Small intestine (tissue), 7 donors: ENCODE data around the gene IQCH. TPM values are rescaled to one million over a fixed set of nuclear protein-coding genes. Genes with fewer than 3 reads are reported as not detected.
"Not testable (repeated sequence)": the region's sequence is repeated elsewhere in the genome, so short reads cannot be mapped to it uniquely, and the experiment has no call there.

Source experiments
- DNase-seq, 2 donors: peaks; one replicate each; pipeline versions ENCODE4 v3.0.0 to v3.0.0-alpha.2; 2013
- FAIRE-seq: peaks from 2 replicates; lab custom pipeline; 2012; peaks lifted over from hg19 to GRCh38; lab: Jason Lieb, UNC
- H3K27ac ChIP-seq, 3 donors: one replicate each; pipeline ENCODE4 v1.5.1; 2013; ENCODE audit warnings: low read length in 2 of 3, mild to moderate bottlenecking in 2 of 3, control low read depth in 1 of 3, inconsistent platforms in 1 of 3, low read depth in 1 of 3, moderate library complexity in 1 of 3
- H3K27me3 ChIP-seq, 3 donors: one replicate each; pipeline ENCODE4 v1.6.1; 2013; ENCODE audit warnings: low read length in 3 of 3, inconsistent platforms in 1 of 3; ENCODE audit not compliant: control insufficient read depth in 3 of 3, insufficient read depth in 3 of 3
- H3K36me3 ChIP-seq, 3 donors: one replicate each; pipeline ENCODE4 v1.6.1; 2013; ENCODE audit warnings: low read length in 3 of 3, inconsistent platforms in 1 of 3, low read depth in 1 of 3, mild to moderate bottlenecking in 1 of 3, moderate library complexity in 1 of 3; ENCODE audit not compliant: control insufficient read depth in 3 of 3, insufficient read depth in 2 of 3
- H3K4me1 ChIP-seq, 3 donors: one replicate each; pipeline ENCODE4 v1.6.1; 2013; ENCODE audit warnings: low read length in 2 of 3, inconsistent platforms in 1 of 3, low read depth in 1 of 3, mild to moderate bottlenecking in 1 of 3, moderate library complexity in 1 of 3; ENCODE audit not compliant: control insufficient read depth in 3 of 3, insufficient read depth in 2 of 3
- H3K4me3 ChIP-seq, 3 donors: one replicate each; pipeline ENCODE4 v1.5.1; 2013; ENCODE audit warnings: low read length in 3 of 3, control low read depth in 1 of 3, inconsistent platforms in 1 of 3, low read depth in 1 of 3, mild to moderate bottlenecking in 1 of 3, moderate library complexity in 1 of 3
- H3K9me3 ChIP-seq, 2 donors: one replicate each; pipeline ENCODE4 v1.6.1; 2013; ENCODE audit warnings: low read depth in 1 of 2, low read length in 1 of 2; ENCODE audit not compliant: control insufficient read depth in 2 of 2, insufficient read depth in 1 of 2
- WGBS, 3 donors: extraction: QIAGEN DNeasy Blood & Tissue Kit; methylation state at CpG; one replicate each; pipeline ENCODE4 v1.1.7; 2013; 5-methylcytosine and 5-hydroxymethylcytosine counted together
- polyA plus RNA-seq, 4 donors: library from polyadenylated mRNA; stranded (reverse) in 3 of 4; unstranded in 1 of 4; fragments of 200-250 nt in 3 of 4; fragments of 120-200 nt in 1 of 4; gene quantifications; one replicate each; pipeline versions ENCODE4 v1.2.1 to v1.2.3, GENCODE V29; 2013
- donor health status: healthy with polysubstance abuse.
- donor health status: control.
- donor health status: control.
- donor health status: Bipolar disorder and iron deficiency.
- donor health status: healthy.

Gene IQCH
- polyA plus RNA-seq, 4 donors, result 0.27 to 0.72 (median 0.36) TPM; not detected in 1

GRCh38 chr15:67267951-67268941, 13.7 kb downstream of the IQCH start:
- FAIRE-seq (no peak), DNase-seq (peak; percentile 29 to 65)
- Histone ChIP-seq H3K27me3 (no peaks in the 10 kb centered on the region), H3K36me3 (no peaks in the 10 kb centered on the region), H3K27ac (no peak overlapping the region), H3K4me1 (peaks cover 0 to 22% (median 0%) of the 10 kb centered on the region in 3 donors), H3K4me3 (no peak overlapping the region), H3K9me3 (no peaks in the 10 kb centered on the region)
- WGBS, 3 donors, result 22 to 59% (median 43%) methylated on average over 9 of the region's 9 CpGs

GRCh38 chr15:67274236-67274635, 19.6 kb downstream of the IQCH start:
- H3K36me3 ChIP-seq, result no peaks in the 10 kb centered on the region
- no peak overlapping the region for H3K27ac ChIP-seq
- H3K4me1 ChIP-seq, result no peaks in the 10 kb centered on the region
- H3K27me3 ChIP-seq, result no peaks in the 10 kb centered on the region
- no peak for FAIRE-seq
- H3K9me3 ChIP-seq, result peaks cover 0 to 3% of the 10 kb centered on the region in 2 donors
- DNase-seq, result no peak
- WGBS, 3 donors, result 92 to 100% (median 94%) methylated on average over 1 of the region's 1 CpG
- H3K4me3 ChIP-seq, result no peak overlapping the region

- FAIRE-seq (no peak), DNase-seq (no peak)
- Histone ChIP-seq H3K4me1 (no peaks in the 10 kb centered on the region), H3K27me3 (no peaks in the 10 kb centered on the region), H3K36me3 (no peaks in the 10 kb centered on the region), H3K27ac (no peak overlapping the region), H3K9me3 (peaks cover 0 to 3% of the 10 kb centered on the region in 2 donors), H3K4me3 (no peak overlapping the region)
- 88 to 93% (median 92%) methylated on average over 1 of the region's 1 CpG for WGBS, 3 donors
Observed at GRCh38 chr15:67276666-67277065, 22.1 kb downstream of the IQCH start.

DNA sequence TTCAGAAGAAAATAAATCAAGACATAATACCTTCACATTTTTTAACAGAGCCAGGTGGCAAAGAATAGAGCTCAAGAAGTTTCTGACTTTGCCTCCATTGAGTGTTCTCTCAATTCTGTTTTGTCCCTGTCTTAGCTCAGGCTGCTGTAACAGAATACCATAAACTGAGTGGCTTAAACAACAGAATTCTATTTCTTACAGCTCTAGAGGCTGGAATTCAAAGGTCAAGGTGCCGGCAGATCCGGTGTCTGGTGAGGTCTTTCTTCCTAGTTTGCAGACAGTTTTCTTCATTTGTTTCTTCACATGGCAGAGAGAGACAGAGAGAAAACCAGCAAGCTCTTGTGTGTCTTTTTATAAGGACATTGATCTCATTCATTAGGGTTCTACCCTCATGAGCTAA, 25.6 kb downstream of the IQCH start:
- H3K9me3 ChIP-seq, result no peaks in the 10 kb centered on the region
- no peak overlapping the region for H3K27ac ChIP-seq
- no peaks in the 10 kb centered on the region for H3K36me3 ChIP-seq
- FAIRE-seq, result no peak
- no peaks in the 10 kb centered on the region for H3K4me1 ChIP-seq
- no peak overlapping the region for H3K4me3 ChIP-seq
- peak in 1 of 2 donors; percentile 43 for DNase-seq
- 17 to 51% (median 39%) methylated on average over 2 of the region's 2 CpGs for WGBS, 3 donors
- no peaks in the 10 kb centered on the region for H3K27me3 ChIP-seq

DNA sequence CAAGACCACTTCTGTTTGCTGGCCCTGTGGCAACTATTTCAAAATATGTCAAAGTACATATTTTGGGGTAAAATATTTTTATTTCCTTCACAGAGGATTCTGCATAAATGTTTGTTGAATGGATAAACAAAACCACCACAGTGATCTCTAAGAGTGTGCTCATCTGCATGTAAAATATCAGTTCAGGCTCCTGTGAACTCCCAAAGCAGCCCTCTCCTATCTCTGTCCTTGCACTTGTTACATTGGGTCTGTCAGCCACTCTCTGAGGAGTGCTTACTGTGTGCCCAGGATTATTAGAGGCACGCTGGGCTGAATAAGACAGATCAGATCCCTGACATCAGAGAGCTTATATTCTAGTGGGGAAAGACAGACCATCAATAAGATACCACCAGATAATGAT, 27.1 kb downstream of the IQCH start:
- no peak for FAIRE-seq
- no peaks in the 10 kb centered on the region for H3K9me3 ChIP-seq

GRCh38 chr15:67285625-67286024, 31.0 kb downstream of the IQCH start:
- not testable (repeated sequence) for DNase-seq, FAIRE-seq, H3K9me3 ChIP-seq, H3K27ac ChIP-seq, H3K4me3 ChIP-seq, H3K36me3 ChIP-seq, H3K4me1 ChIP-seq, H3K27me3 ChIP-seq

More for the DNA sequence above, 27.1 kb downstream of the IQCH start:
- no peaks in the 10 kb centered on the region for H3K4me1 ChIP-seq
- H3K27ac ChIP-seq, result no peak overlapping the region
- H3K36me3 ChIP-seq, result no peaks in the 10 kb centered on the region
- H3K4me3 ChIP-seq, result no peak overlapping the region
- 62 to 84% (median 78%) methylated on average over 1 of the region's 1 CpG for WGBS, 3 donors
- H3K27me3 ChIP-seq, result no peaks in the 10 kb centered on the region
- DNase-seq, result no peak

DNA sequence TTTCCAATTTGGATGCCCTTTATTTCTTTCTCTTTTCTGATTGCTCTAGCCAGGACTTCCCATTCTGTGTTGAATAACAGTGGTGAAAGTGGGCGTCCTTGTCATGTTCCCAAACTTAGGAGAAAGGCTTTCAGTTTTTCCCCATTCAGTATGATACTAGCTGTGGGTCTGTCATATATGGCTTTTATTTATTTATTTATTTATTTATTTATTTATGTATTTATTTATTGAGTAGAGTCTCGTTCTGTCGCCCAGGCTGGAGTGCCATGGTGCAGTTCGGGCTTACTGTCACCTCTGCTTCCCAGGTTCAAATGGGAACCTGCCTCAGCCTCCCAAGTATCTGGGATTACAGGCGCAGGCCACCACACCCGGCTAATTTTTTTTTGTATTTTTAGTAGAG, 31.8 kb downstream of the IQCH start:
- H3K36me3 ChIP-seq, DNase-seq, H3K27ac ChIP-seq, FAIRE-seq, H3K27me3 ChIP-seq, H3K4me3 ChIP-seq, H3K9me3 ChIP-seq, H3K4me1 ChIP-seq: not testable (repeated sequence)
- 79 to 95% (median 84%) methylated on average over 6 of the region's 6 CpGs for WGBS, 3 donors

- WGBS, 3 donors, result 98 to 99% (median 98%) methylated on average over 1 of the region's 1 CpG
- Histone ChIP-seq H3K4me1 (no peaks in the 10 kb centered on the region), H3K9me3 (no peaks in the 10 kb centered on the region), H3K27ac (no peak overlapping the region), H3K36me3 (no peaks in the 10 kb centered on the region), H3K4me3 (no peak overlapping the region), H3K27me3 (no peaks in the 10 kb centered on the region)
- DNase-seq (no peak), FAIRE-seq (no peak)
Observed at GRCh38 chr15:67290319-67290718, 35.7 kb downstream of the IQCH start.
